22Rv1 (cell line): ENCODE measurements around the gene SHE.

Source experiments
- ZFX ChIP-seq: fragments of 450-650 bp; IDR thresholded peaks from 2 replicates; pipeline ENCODE4 v1.6.1; 2017; ENCODE audit warnings: antibody characterized with exemption, borderline replicate concordance
- TF ChIP-seq, protein P1 (sequence below): fragments of 450-650 bp; IDR thresholded peaks from 2 replicates; pipeline ENCODE4 v1.5.1; 2017; ENCODE audit warnings: mild to moderate bottlenecking

DNA sequence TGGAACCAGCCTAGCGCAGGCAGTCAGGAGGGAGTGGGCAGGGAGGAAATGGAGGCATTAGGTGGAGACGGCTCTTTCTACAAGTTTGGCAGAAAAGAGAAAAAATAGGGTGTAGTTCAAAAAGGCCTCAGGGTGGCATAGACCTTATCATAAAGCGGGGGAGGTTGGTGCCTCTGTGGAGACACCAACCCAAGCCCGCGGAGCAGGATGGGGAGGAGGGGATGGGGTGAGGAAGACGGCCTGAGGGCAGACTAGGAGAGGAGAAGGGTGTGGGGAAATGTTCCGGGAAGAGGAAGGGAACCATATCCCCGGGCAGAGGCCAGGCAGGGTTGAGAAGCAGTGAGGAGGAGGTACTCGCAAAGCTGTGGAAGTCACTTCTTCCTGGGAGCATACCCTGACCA lies 17.4 kb upstream of the SHE start:
- TF ChIP-seq, protein P1, sequence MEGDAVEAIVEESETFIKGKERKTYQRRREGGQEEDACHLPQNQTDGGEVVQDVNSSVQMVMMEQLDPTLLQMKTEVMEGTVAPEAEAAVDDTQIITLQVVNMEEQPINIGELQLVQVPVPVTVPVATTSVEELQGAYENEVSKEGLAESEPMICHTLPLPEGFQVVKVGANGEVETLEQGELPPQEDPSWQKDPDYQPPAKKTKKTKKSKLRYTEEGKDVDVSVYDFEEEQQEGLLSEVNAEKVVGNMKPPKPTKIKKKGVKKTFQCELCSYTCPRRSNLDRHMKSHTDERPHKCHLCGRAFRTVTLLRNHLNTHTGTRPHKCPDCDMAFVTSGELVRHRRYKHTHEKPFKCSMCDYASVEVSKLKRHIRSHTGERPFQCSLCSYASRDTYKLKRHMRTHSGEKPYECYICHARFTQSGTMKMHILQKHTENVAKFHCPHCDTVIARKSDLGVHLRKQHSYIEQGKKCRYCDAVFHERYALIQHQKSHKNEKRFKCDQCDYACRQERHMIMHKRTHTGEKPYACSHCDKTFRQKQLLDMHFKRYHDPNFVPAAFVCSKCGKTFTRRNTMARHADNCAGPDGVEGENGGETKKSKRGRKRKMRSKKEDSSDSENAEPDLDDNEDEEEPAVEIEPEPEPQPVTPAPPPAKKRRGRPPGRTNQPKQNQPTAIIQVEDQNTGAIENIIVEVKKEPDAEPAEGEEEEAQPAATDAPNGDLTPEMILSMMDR = no peak
- no peak for TF ChIP-seq ZFX
